Upper lobe of right lung (tissue), 1 donor: ENCODE results near the gene WNK4. TPM values are rescaled to one million over a fixed set of nuclear protein-coding genes. Genes with fewer than 3 reads are reported as not detected.

Experiments
- ATAC-seq: fragments of 200-7000 bp; cut with Tn5 transposase; one replicate; pipeline ENCODE4 v1.9.1; 2020; ENCODE audit warnings: mild to moderate bottlenecking, moderate library complexity
- DNase-seq: peaks from one replicate; pipeline ENCODE4 v3.0.0-alpha.2; 2020
- H3K27ac ChIP-seq: fragments of 200-600 bp; one replicate; pipeline ENCODE4 v1.8.0; 2022
- H3K27me3 ChIP-seq: fragments of 200-600 bp; one replicate; pipeline ENCODE4 v1.8.0; 2022; ENCODE audit warnings: mild to moderate bottlenecking
- H3K36me3 ChIP-seq: fragments of 200-600 bp; one replicate; pipeline ENCODE4 v1.8.0; 2022
- H3K4me1 ChIP-seq: fragments of 200-600 bp; one replicate; pipeline ENCODE4 v1.8.0; 2022
- H3K4me3 ChIP-seq: fragments of 200-600 bp; one replicate; pipeline ENCODE4 v1.8.0; 2022; ENCODE audit warnings: mild to moderate bottlenecking
- H3K9me3 ChIP-seq: fragments of 200-600 bp; one replicate; pipeline ENCODE4 v1.8.0; 2022
- CTCF ChIP-seq: fragments of 200-600 bp; IDR thresholded peaks from one replicate; pipeline ENCODE4 v1.8.0; 2022; ENCODE audit warnings: antibody characterized with exemption
- intact Hi-C: fragments of 100-400 bp; cut with DNase I; formaldehyde crosslinking; loops from one replicate; pipeline ENCODE4 v1.11.0; 2022
- total RNA-seq: library from RNA; stranded (reverse); fragmentation: NEBNext Ultra II Directional; extraction: Animal tissue kit (Norgen Biotek cat#: 25700); gene quantifications from one replicate; pipeline ENCODE4 v1.2.1, GENCODE V29; 2021
- donor health status: DM: no; HTN: yes; CAD: no; lungs with severe emphysema.

WNK4 gene
- total RNA-seq, 1 donor from 2014 or later: 0.38 TPM

- H3K4me1 ChIP-seq: peaks cover 18% of the 10 kb centered on the region
- ATAC-seq (no peak), DNase-seq (no peak)
- no peaks in the 10 kb centered on the region for H3K36me3 ChIP-seq
- H3K27ac ChIP-seq: peak overlapping the region; percentile 79
- H3K27me3 ChIP-seq: no peaks in the 10 kb centered on the region
- intact Hi-C loops: no loop called here
- TF ChIP-seq CTCF: no peak
- H3K9me3 ChIP-seq: no peaks in the 10 kb centered on the region
- H3K4me3 ChIP-seq: peak overlapping the region; percentile 85
Measured at GRCh38 chr17:42797067-42798007, 16.9 kb downstream of the WNK4 start.

- ATAC-seq (no peak), DNase-seq (no peak)
- Histone ChIP-seq H3K4me3 (peak overlapping the region; percentile 85), H3K27ac (peak overlapping the region; percentile 79), H3K36me3 (no peaks in the 10 kb centered on the region), H3K9me3 (no peaks in the 10 kb centered on the region), H3K27me3 (no peaks in the 10 kb centered on the region), H3K4me1 (peaks cover 18% of the 10 kb centered on the region)
- TF ChIP-seq CTCF: no peak
- intact Hi-C loops: no loop called here
Measured at GRCh38 chr17:42798011-42798382, 17.6 kb downstream of the WNK4 start.

- Histone ChIP-seq H3K27ac (peak within 1 kb of the TSS; percentile 79), H3K4me3 (peak within 1 kb of the TSS; percentile 85), H3K9me3 (no peaks in the 10 kb centered on the region), H3K36me3 (no peaks in the 10 kb centered on the region), H3K4me1 (peaks cover 18% of the 10 kb centered on the region), H3K27me3 (no peaks in the 10 kb centered on the region)
- TF ChIP-seq CTCF: no peak
- peak; percentile 98 for ATAC-seq
- DNase-seq: peak; percentile 95
- intact Hi-C loops: no loop called here
Measured at GRCh38 chr17:42798383-42799380, 18.3 kb downstream of the WNK4 start, which contains the start of the genes CNTD1 and COA3. Gene CNTD1, plus strand, starts transcription at chr17:42798861. Its CDS starts 207 bp downstream, at chr17:42799068. Gene COA3, minus strand, starts transcription at chr17:42798704. Its CDS starts 23 bp downstream, at chr17:42798681.

GRCh38 chr17:42803074-42803883 is 22.9 kb downstream of the WNK4 start:
- intact Hi-C loops: no loop called here

More at GRCh38 chr17:42803074-42803883, 22.9 kb downstream of the WNK4 start:
- no peaks in the 10 kb centered on the region for H3K27me3 ChIP-seq
- no peaks in the 10 kb centered on the region for H3K36me3 ChIP-seq
- no peak for TF ChIP-seq CTCF
- ATAC-seq: no peak
- H3K27ac ChIP-seq: no peak overlapping the region
- H3K4me1 ChIP-seq: peaks cover 4% of the 10 kb centered on the region
- H3K9me3 ChIP-seq: no peaks in the 10 kb centered on the region
- no peak for DNase-seq
- H3K4me3 ChIP-seq: no peak overlapping the region
